GM12878 (cell line): ENCODE results near the gene DLK1. TPM values are rescaled to one million over a fixed set of nuclear protein-coding genes. Genes with fewer than 3 reads are reported as not detected.

ENCODE experiments used
- ATAC-seq: fragments of 200-7000 bp; cut with Tn5 transposase; 3 replicates; pipeline ENCODE4 v1.9.1; 2020; ENCODE audit warnings: mild to moderate bottlenecking, moderate library complexity
- BruUV-seq: library from RNA; stranded (reverse); fragments of 400-500 nt; replicated peaks from 2 replicates; lab custom pipeline; 2021; lab: Mats Ljungman, UMichigan
- CTCF ChIA-PET: fragments of 300-600 bp; sonication (Branson Sonifier 250); formaldehyde crosslinking; extraction: SDS; loops from one replicate; lab custom pipeline; 2021; ENCODE audit warnings: inconsistent platforms; lab: Yijun Ruan, JAX
- POLR2A ChIA-PET: fragments of 350-600 bp; formaldehyde crosslinking; extraction: SDS; loops from one replicate; lab custom pipeline; 2021; ENCODE audit warnings: inconsistent platforms; lab: Charles Lee
- RAD21 ChIA-PET: fragments of 300-600 bp; sonication (Branson Sonifier 250); formaldehyde crosslinking; loops from one replicate; lab custom pipeline; 2023; ENCODE audit warnings: antibody characterized with exemption; ENCODE audit not compliant: unreplicated experiment; lab: Charles Lee
- SMC1A ChIA-PET: fragments of 300-600 bp; sonication (Branson Sonifier 250); formaldehyde crosslinking; loops from one replicate; lab custom pipeline; 2023; ENCODE audit not compliant: unreplicated experiment, uncharacterized antibody; lab: Charles Lee
- DNase-seq: peaks from one replicate; pipeline ENCODE4 v3.0.0-alpha.2; 2011; ENCODE audit warnings: low read depth, low spot score
- FAIRE-seq: peaks from 3 replicates; lab custom pipeline; 2011; peaks lifted over from hg19 to GRCh38; lab: Jason Lieb, UNC
- H2AFZ ChIP-seq: 2 replicates; pipeline ENCODE4 v1.6.0; 2011; ENCODE audit warnings: low read depth, low read length, control low read depth; ENCODE audit not compliant: control insufficient read depth
- H3K27ac ChIP-seq: 2 replicates; pipeline ENCODE4 v1.5.1; 2011; ENCODE audit warnings: control low read depth; ENCODE audit not compliant: control insufficient read depth, insufficient read depth
- H3K27me3 ChIP-seq, 2 experiments: replicated peaks in 1 of 2; 2 replicates each; pipeline versions ENCODE4 v1.6.0 to v1.6.1; 2011; ENCODE audit warnings: low read length in 1 of 2; ENCODE audit not compliant: control insufficient read depth in 2 of 2, insufficient read depth in 2 of 2
- H3K36me3 ChIP-seq, 2 experiments: 2 replicates each; pipeline ENCODE4 v1.5.1; 2011; ENCODE audit warnings: low read length in 1 of 2; ENCODE audit not compliant: control insufficient read depth in 2 of 2, insufficient read depth in 2 of 2
- H3K4me1 ChIP-seq: 2 replicates; pipeline ENCODE4 v1.6.1; 2011; ENCODE audit warnings: mild to moderate bottlenecking, low read length, moderate library complexity, mixed read lengths; ENCODE audit not compliant: control insufficient read depth, insufficient read depth
- H3K4me2 ChIP-seq: 2 replicates; pipeline ENCODE4 v1.6.0; 2011; ENCODE audit warnings: control low read depth; ENCODE audit not compliant: control insufficient read depth, insufficient read depth
- H3K4me3 ChIP-seq: fragments of 200-600 bp; sonication (generic); 2 replicates; pipeline ENCODE4 v1.5.1; 2016
- H3K79me2 ChIP-seq: 2 replicates; pipeline ENCODE4 v1.6.0; 2011; ENCODE audit warnings: low read length; ENCODE audit not compliant: control insufficient read depth, insufficient read depth
- H3K9ac ChIP-seq: 2 replicates; pipeline ENCODE4 v1.8.0; 2011; ENCODE audit warnings: low read length, control low read depth, mixed read lengths; ENCODE audit not compliant: control insufficient read depth, insufficient read depth
- H3K9me3 ChIP-seq: replicated peaks from 3 replicates; pipeline ENCODE4 v1.5.1; 2011; ENCODE audit warnings: mild to moderate bottlenecking, low read length; ENCODE audit not compliant: control insufficient read depth, insufficient read depth
- H4K20me1 ChIP-seq: 2 replicates; pipeline ENCODE4 v1.6.0; 2011; ENCODE audit not compliant: control insufficient read depth, insufficient read depth
- DPF2 ChIP-seq: fragments of 450-650 bp; IDR thresholded peaks from 2 replicates; pipeline ENCODE4 v1.6.1; 2017; ENCODE audit warnings: mild to moderate bottlenecking
- GATAD2B ChIP-seq: fragments of 450-650 bp; conservative IDR thresholded peaks from 2 replicates; pipeline ENCODE4 v1.6.1; 2017; ENCODE audit warnings: low read depth, mild to moderate bottlenecking, moderate library complexity
- IKZF2 ChIP-seq, 2 experiments: fragments of 450-650 bp; IDR thresholded peaks; 2 replicates each; pipeline ENCODE4 v1.6.1; 2017; ENCODE audit warnings: mild to moderate bottlenecking in 2 of 2, moderate library complexity in 2 of 2
- JUND ChIP-seq: IDR thresholded peaks from 2 replicates; pipeline ENCODE4 v1.6.1; 2012; ENCODE audit warnings: low read depth, mild to moderate bottlenecking, low read length, improper control_type of control experiment, moderate library complexity
- PAX5 ChIP-seq: IDR thresholded peaks from 2 replicates; pipeline ENCODE4 v1.6.1; 2011; ENCODE audit warnings: low read depth, low read length, borderline replicate concordance
- RBBP5 ChIP-seq: fragments of 200-600 bp; sonication (generic); conservative IDR thresholded peaks from 2 replicates; pipeline ENCODE4 v1.6.1; 2016
- TCF12 ChIP-seq: IDR thresholded peaks from 2 replicates; pipeline ENCODE4 v1.6.1; 2011; ENCODE audit warnings: low read depth, mild to moderate bottlenecking, low read length
- USF1 ChIP-seq: IDR thresholded peaks from 2 replicates; pipeline ENCODE4 v1.6.1; 2011; ENCODE audit warnings: borderline replicate concordance, low read depth, mild to moderate bottlenecking, moderate library complexity, mixed read lengths, low read length; ENCODE audit not compliant: insufficient read depth; ENCODE audit errors: extremely low read length
- WRNIP1 ChIP-seq: IDR thresholded peaks from 2 replicates; pipeline ENCODE4 v1.6.1; 2011; ENCODE audit warnings: low read depth, low read length, improper control_type of control experiment, borderline replicate concordance
- YBX1 ChIP-seq: fragments of 450-650 bp; IDR thresholded peaks from 2 replicates; pipeline ENCODE4 v1.6.1; 2016; ENCODE audit warnings: antibody characterized with exemption
- ZNF274 ChIP-seq: IDR thresholded peaks from one replicate; pipeline ENCODE4 v1.8.0; 2011; ENCODE audit not compliant: insufficient read length, insufficient read depth
- ZSCAN29 ChIP-seq: fragments of 450-650 bp; IDR thresholded peaks from 2 replicates; pipeline ENCODE4 v1.6.1; 2017; ENCODE audit warnings: mild to moderate bottlenecking, moderate library complexity
- WGBS: methylation state at CpG from one replicate; pipeline ENCODE4 v1.1.6; 2016; ENCODE audit warnings: low lambda C conversion rate; ENCODE audit not compliant: insufficient replicate concordance, insufficient coverage; ENCODE audit errors: missing lambda C conversion rate; 5-methylcytosine and 5-hydroxymethylcytosine counted together
- in situ Hi-C: fragments of 300-500 bp; cut with MboI; formaldehyde crosslinking; loops from 9 replicates; pipeline ENCODE4 v1.14.3; 2018; ENCODE audit warnings: mixed read lengths
- intact Hi-C: fragments of 100-400 bp; cut with micrococcal nuclease; formaldehyde crosslinking; loops from one replicate; pipeline ENCODE4 v1.14.2; 2022; ENCODE audit not compliant: unreplicated experiment
- polyA plus RNA-seq, 11 experiments: library from polyadenylated mRNA; depleted of rRNA in 4 of 11; unstranded in 6 of 11; stranded (reverse) in 5 of 11; fragments of >200 nt; fragmentation: Nextera tagmentation in 4 of 11; fragmentation: Illumina TruSeq in 1 of 11; extraction: Ambion mirVana in 4 of 11; extraction: Trizol in 1 of 11; gene quantifications; 1 replicate in 1 of 11; 2 replicates in 10 of 11; pipeline versions ENCODE4 v1.2.1 to v1.2.3, GENCODE V29; 2011 to 2016; ENCODE audit warnings: inconsistent platforms in 2 of 11, missing spikeins in 2 of 11, low read depth in 1 of 11
- total RNA-seq, 4 experiments: library from RNA; depleted of rRNA in 3 of 4; stranded (reverse); fragments of >200 nt in 3 of 4; fragmentation: Illumina TruSeq in 1 of 4; extraction: Trizol in 1 of 4; gene quantifications; 2 replicates each; pipeline versions ENCODE4 v1.2.1 to v1.2.3, GENCODE V29; 2013 to 2021
- TF ChIP-seq, protein P1 (sequence below): fragments of 450-650 bp; IDR thresholded peaks from 2 replicates; pipeline ENCODE4 v1.6.1; 2018; ENCODE audit warnings: borderline replicate concordance, mild to moderate bottlenecking; ENCODE audit not compliant: partially characterized antibody

Gene DLK1
- total and polyA plus RNA-seq, 10 of the 15 experiments (the other 5 are each of a cell fraction or from before 2014, with no cell fraction given): 0.87 TPM; not detected in 9

GRCh38 chr14:100728962-100729361 is 2.3 kb downstream of the DLK1 start (continued):
- TF ChIP-seq GATAD2B: no peak

DNA sequence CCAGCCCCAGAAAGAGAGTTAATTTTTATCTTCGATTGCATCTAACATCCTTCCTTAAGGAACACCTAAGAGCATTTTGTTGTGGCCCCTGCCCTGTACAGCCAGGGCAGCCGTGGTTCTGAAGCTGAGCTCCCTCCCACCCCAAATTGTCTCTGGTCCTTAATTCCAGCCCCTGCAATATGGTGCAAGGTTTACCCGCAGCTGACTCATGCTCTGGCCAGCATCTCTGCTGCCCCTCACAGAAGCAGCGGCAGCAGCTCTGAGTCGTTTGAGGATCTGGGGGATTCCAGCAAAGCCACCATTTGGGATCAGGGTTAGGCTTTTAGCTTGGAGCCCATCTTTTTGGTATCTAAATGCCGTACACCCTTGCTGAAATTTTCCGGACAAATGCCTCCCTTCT is 3.3 kb downstream of the DLK1 start:
- no TSS peak for BruUV-seq
- in situ Hi-C loops: no loop called here

More for the DNA sequence above, 3.3 kb downstream of the DLK1 start:
- Histone ChIP-seq H2AFZ (no peak overlapping the region), H3K79me2 (no peaks in the 10 kb centered on the region), H3K9ac (no peak overlapping the region), H3K27me3 (peaks cover 0 to 2% of the 10 kb centered on the region in 2 experiments; a peak in 1 of 4 replicates), H3K27ac (no peak overlapping the region), H3K4me2 (no peak overlapping the region), H3K36me3 (no peaks in the 10 kb centered on the region), H3K4me3 (no peak overlapping the region), H3K4me1 (no peaks in the 10 kb centered on the region), H3K9me3 (no peaks in the 10 kb centered on the region), H4K20me1 (no peaks in the 10 kb centered on the region)
- FAIRE-seq (no peak), ATAC-seq (no peak), DNase-seq (no peak)
- POLR2A ChIA-PET: no interaction called here
- WGBS: 26% methylated on average over 7 of the region's 7 CpGs
- CTCF ChIA-PET: no interaction called here
- RAD21 ChIA-PET: no interaction called here
- TF ChIP-seq ZNF274 (no peak), IKZF2 (IDR thresholded peaks at IDR 0.05) (no peak), YBX1 (no peak), WRNIP1 (no peak), USF1 (no peak), RBBP5 (no peak), DPF2 (no peak), PAX5 (no peak), TCF12 (no peak), JUND (no peak), ZSCAN29 (no peak)
- TF ChIP-seq, protein P1, sequence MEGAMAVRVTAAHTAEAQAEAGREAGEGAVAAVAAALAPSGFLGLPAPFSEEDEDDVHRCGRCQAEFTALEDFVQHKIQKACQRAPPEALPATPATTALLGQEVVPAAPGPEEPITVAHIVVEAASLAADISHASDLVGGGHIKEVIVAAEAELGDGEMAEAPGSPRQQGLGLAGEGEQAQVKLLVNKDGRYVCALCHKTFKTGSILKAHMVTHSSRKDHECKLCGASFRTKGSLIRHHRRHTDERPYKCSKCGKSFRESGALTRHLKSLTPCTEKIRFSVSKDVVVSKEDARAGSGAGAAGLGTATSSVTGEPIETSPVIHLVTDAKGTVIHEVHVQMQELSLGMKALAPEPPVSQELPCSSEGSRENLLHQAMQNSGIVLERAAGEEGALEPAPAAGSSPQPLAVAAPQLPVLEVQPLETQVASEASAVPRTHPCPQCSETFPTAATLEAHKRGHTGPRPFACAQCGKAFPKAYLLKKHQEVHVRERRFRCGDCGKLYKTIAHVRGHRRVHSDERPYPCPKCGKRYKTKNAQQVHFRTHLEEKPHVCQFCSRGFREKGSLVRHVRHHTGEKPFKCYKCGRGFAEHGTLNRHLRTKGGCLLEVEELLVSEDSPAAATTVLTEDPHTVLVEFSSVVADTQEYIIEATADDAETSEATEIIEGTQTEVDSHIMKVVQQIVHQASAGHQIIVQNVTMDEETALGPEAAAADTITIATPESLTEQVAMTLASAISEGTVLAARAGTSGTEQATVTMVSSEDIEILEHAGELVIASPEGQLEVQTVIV: no peak
- intact Hi-C loops: no loop called here
- SMC1A ChIA-PET: no interaction called here
